D721Med (cell line): ENCODE data around the gene TRAF4.
"Not testable (repeated sequence)": the region's sequence is repeated elsewhere in the genome, so short reads cannot be mapped to it uniquely, and the experiment has no call there.

Experiments used
- DNase-seq: peaks from one replicate; pipeline ENCODE4 v3.0.0; 2011; ENCODE audit warnings: low spot score; ENCODE audit not compliant: insufficient read length
- FAIRE-seq: peaks from 2 replicates; lab custom pipeline; 2011; peaks lifted over from hg19 to GRCh38; lab: Jason Lieb, UNC
- TF ChIP-seq, protein P1 (sequence below): IDR thresholded peaks from 2 replicates; pipeline ENCODE4 v1.5.1; 2012; ENCODE audit warnings: mild to moderate bottlenecking, control low read depth; ENCODE audit not compliant: insufficient read depth; ENCODE audit errors: missing control alignments

Gene TRAF4

DNA sequence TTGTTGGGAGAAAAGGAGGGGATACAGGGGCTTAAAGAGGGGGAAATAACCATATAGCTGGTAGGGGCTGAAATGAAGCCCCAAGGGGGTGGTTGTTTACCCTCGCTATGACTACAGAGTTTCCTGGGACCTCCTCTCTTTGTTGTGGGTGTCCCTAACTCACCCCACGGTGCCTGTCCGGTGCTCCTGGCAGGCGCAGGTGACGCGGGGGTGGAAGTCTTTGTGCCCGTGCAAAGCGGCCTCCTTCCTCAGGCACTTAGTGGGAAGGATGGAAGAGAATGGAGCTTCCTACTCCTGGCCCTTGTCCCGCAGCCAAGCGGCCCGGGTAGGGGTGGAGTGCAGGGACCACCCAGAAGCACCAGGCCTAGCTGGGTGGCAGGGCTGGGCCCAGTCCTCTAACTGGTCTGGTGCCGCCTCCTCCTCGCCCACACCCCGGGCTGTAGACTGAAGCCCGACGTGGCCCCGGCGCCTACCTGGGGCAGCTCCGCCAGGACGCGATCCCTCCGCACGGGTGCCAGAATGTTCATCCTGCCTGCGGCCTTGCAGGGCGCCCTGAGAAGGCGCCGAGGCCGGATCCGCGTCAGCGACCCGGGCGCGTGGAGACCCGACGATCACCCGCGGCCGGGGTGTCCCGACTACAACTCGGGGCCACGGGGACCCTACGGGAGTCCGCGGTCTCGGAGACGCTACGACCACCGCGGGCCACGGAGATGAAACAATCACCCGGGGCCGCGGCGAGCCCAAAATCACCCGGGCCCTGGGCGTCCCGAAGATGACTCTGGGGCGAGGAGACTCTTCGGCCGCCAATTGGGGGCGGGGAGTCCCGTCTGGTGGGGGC, 26.9 kb upstream of the TRAF4 start:
- FAIRE-seq (no peak), DNase-seq (no peak)
- TF ChIP-seq, protein P1, sequence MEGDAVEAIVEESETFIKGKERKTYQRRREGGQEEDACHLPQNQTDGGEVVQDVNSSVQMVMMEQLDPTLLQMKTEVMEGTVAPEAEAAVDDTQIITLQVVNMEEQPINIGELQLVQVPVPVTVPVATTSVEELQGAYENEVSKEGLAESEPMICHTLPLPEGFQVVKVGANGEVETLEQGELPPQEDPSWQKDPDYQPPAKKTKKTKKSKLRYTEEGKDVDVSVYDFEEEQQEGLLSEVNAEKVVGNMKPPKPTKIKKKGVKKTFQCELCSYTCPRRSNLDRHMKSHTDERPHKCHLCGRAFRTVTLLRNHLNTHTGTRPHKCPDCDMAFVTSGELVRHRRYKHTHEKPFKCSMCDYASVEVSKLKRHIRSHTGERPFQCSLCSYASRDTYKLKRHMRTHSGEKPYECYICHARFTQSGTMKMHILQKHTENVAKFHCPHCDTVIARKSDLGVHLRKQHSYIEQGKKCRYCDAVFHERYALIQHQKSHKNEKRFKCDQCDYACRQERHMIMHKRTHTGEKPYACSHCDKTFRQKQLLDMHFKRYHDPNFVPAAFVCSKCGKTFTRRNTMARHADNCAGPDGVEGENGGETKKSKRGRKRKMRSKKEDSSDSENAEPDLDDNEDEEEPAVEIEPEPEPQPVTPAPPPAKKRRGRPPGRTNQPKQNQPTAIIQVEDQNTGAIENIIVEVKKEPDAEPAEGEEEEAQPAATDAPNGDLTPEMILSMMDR: no peak

DNA sequence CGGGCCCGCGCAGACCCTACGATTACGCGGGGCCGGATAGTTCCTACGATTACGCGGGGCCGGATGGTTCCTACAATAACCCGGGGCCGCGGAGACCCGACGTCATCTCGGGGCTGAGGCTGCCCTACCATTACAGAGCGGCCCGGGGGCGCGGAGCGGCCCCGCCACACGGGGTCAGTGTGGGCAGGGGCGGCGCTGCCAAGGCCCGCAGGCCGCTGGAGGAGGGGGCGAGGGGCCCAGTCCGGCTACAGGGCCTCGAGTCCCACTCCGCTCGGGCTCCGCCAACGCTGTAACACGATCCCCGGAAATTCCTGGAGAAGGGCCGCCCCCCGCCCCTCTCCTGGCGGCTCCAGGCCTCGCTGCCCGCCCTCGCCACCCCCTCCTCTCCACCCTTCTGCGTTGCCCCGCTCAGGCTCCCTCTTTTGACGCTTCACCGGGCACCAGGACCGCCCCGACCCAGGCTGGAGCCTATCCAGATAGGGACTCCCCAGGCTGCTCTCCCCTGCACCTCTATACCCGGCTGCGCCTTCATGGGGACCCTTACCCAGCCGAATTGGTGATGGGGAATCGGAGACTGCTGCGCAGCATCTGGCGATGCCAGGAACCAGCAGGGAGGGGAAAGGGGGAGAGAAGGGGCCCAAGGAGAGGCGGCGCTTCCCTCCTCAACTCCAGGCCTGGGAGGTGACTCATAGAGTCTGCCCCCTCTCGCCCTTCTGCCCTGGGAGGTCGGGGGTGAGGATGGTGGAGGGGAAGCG, 26.1 kb upstream of the TRAF4 start, which contains the start of gene RAB34:
Gene RAB34 (minus strand): TSS at position 291 of the 755 bp plus-strand sequence. CDS start 602 bp downstream, outside the sequence.
- FAIRE-seq (no peak), DNase-seq (no peak)
- TF ChIP-seq, protein P1: no peak

DNA sequence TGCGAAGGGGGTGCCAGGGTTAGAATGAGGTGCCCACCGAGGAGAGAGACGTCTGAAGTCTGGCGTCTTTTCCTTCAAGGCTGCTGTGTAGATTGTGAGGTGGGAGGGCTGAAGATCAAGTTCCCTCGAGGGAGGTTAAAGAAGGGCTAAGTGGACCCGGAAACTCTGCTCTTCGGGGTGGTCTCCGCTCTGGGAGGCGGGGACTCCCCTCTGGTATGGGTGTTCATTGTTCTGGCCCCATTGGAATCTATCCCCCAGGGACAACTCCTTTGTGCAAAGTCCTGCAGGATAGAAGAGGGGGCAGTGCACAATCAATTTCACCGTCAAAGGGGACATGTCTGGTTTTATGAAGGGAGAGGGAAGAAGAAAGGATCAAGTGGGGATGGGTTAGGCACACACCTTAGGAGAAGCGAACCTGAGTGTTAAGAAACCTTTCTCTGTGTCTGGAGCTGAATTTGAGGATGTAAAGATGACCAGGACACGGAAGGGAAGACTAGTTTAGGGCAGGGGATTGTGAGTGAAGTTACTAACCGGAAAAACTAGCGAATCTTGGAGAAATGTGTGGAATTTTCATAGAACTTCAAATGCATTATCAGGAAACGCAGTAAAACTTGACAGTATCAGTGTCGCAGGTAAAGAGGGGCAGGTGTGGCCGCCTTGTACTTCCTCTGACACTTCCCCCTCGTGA, 25.3 kb upstream of the TRAF4 start:
- DNase-seq (no peak), FAIRE-seq (no peak)
- TF ChIP-seq, protein P1: no peak

DNA sequence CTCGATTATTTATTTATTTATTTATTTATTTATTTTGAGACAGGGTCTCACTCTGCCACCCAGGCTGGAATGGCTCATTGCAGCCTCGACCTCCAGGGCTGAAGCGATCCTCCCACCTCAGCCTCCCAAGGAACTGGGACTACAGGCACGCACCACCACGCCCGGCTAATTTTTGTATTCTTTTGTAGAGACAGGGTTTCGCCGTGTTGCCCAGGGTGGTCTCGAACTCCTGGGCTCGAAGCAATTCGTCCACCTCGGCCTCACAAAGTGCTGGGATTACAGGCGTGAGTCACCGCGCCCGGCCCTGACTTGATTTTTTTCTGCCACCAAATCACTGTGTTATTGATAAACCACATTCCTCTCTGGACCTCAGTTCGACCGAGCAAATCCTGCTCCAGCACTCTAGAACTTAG, 24.8 kb upstream of the TRAF4 start:
- DNase-seq (no peak), FAIRE-seq (no peak)
- TF ChIP-seq, protein P1: no peak

DNA sequence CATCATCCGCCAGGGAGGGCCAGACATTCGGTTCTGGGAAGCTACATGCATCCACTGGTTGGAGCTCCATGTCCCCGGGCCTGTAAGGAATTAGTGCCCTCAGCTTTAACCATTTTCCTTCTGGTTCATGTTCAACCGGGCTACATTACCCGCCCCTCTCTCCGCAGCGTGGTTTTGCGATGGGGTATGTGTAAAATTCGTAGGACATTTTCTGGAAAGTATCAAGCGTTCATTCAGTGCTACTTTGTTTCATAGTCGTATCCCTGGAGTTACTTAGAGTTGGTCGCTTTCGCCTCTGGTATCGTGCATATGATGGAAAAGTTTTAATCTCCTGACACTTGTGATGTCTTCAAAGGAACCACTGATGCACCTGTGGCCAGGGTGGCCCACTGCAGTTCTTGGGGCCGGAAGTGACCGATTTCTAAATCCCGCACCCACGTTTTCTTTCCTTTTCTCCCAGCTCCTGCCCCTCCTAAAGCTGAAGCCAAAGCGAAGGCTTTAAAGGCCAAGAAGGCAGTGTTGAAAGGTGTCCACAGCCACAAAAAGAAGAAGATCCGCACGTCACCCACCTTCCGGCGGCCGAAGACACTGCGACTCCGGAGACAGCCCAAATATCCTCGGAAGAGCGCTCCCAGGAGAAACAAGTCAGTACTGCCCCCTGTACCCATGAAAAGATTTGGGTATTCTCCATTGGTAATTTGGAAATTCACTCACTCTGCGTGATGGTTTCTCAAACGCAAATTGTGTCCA, 23.4 kb upstream of the TRAF4 start:
- FAIRE-seq (no peak), DNase-seq (no peak)
- TF ChIP-seq, protein P1: no peak

DNA sequence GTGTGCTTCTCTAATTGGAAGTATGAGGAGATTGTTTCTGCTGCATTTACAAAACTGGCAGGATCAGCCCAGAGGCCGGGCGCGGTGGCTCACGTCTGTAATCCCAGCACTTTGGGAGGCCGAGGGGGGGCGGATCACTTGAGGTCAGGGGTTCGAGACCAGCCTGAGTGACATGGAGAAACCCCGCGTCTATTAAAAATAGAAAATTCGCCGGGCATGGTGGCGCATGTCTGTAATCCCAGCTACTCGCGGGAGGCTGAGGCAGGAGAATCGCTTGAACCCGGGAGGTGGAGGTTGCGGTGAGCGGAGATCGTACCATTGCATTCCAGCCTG, 22.8 kb upstream of the TRAF4 start:
- FAIRE-seq, DNase-seq: not testable (repeated sequence)
